ENCODE measurements around the gene PDCD1.
"Not testable (repeated sequence)": the region's sequence is repeated elsewhere in the genome, so short reads cannot be mapped to it uniquely, and the experiment has no call there.

Gene PDCD1

GRCh38 chr2:241858206-241859016, at the start of gene PDCD1:
Gene PDCD1, minus strand, starts transcription at chr2:241858894. Its CDS starts 56 bp downstream, at chr2:241858838.
- no peak for DNase-seq

GRCh38 chr2:241907831-241908230, 49.1 kb upstream of the PDCD1 start:
- not testable (repeated sequence) for DNase-seq

DNA sequence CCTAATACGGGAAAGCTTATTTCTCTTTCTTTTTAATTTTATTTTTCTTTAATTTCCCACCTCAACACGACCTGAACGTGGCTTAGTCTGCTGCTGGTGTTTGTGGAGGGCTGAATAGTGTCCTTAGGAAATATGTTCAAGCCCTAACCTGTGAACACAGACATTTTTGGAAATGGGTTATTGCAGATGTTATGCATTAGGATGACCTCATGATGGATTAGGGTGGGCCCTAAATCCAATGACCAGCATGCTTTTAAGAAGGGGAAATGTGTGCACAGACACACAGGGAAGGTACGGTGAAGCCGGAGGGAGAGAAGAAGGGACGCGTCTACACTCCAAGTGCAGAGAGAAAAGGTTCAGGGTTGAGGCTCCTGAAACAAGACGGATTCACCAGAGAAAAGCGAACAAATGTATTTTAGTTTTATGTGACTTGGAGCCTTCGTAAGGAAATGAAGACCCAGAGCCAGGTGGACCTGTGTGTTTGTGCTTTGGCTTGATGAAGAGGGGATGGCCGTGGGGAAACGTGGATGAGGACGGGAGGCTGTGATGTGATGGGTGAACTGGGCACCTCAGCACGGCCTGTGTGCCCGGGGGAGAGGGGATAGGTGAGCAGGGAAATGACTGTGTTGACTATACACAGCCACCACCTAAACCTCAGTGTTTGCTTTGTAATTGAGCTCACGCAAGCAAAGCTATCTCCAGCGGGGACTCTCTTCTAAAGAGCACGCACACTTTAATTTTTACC, 48.3 kb upstream of the PDCD1 start:
- DNase-seq, result no peak

GRCh38 chr2:241906378-241906770, 47.7 kb upstream of the PDCD1 start:
- DNase-seq, result not testable (repeated sequence)

DNA sequence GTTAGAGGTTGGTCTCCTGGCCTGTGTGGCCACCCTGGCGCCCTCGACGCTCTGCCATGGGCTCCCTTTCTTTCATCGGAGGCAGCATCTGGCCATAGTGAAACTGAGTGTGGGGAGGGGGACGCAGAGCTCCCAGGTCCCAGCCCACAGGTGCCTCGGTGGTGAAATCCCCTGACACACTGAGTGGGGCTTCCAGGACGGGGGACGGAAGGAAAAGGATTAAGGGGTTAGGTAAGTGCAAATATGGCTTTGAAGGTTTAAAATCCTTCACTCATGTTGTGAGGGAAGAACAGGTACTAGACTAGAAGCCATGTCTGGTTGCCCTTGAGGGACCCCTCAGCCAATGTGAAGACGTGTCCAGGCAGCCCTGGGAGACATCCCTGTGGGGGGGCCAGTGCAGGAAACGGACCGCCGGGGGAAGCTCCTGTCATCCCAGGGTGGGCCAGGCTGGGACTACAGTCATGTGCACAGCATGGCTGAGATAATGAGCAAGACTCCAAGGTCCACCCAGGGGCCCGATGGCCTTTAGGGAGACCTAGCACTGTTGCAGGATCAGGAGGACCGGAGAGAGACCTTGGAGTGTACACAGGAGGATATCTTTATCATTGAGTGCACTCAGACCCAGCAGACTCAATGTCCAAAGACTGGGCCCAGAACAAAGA, 47.2 kb upstream of the PDCD1 start:
- no peak for DNase-seq

GRCh38 chr2:241904791-241905710, 46.4 kb upstream of the PDCD1 start:
- DNase-seq, result no peak

GRCh38 chr2:241904011-241904718, 45.5 kb upstream of the PDCD1 start:
- DNase-seq, result no peak

- DNase-seq, result peak; percentile 85
These were observed 44.7 kb upstream of the PDCD1 start for GRCh38 chr2:241903121-241904010.

- no peak for DNase-seq
These were observed 43.8 kb upstream of the PDCD1 start for GRCh38 chr2:241902357-241902991.

GRCh38 chr2:241901500-241902351, 43.0 kb upstream of the PDCD1 start:
- no peak for DNase-seq

- DNase-seq, result no peak
These were observed 42.3 kb upstream of the PDCD1 start for GRCh38 chr2:241901018-241901380.

DNA sequence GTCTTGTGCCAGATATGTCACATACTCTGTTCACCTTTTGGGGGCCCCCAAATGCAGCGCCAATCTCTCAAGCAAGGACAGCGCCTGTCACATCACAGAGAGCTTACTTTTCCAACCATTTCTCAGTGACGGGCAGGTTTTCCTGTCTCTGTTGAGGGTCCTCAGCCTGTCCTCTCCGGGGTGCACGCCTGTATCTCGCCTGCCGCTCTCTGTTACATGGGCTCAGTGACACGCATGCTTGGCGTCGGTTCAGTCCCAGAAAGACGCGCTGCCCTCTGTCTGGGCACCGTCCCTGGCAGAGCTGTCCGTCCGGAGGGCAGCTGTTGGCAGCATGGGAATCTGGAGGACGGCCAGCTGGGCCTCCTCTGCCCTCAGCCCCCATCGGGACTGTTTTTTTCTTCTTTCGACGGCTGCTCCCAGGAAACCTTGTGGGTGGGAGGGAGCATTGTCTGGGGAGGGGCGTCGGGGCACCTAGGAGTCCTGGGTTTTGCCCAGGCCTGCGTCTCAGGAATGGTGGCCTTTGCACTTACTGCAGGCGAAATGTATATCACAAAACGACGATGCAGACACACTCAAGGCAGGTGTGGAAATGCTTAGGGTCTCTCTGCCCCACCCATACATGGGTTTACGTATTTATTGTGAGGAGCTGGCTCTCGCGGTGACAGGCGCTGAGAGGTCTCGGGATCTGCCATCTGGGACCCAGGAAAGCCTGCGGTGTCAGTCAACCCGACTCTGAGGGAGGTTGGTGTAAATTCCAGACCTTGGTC, 41.7 kb upstream of the PDCD1 start:
- no peak for DNase-seq

DNA sequence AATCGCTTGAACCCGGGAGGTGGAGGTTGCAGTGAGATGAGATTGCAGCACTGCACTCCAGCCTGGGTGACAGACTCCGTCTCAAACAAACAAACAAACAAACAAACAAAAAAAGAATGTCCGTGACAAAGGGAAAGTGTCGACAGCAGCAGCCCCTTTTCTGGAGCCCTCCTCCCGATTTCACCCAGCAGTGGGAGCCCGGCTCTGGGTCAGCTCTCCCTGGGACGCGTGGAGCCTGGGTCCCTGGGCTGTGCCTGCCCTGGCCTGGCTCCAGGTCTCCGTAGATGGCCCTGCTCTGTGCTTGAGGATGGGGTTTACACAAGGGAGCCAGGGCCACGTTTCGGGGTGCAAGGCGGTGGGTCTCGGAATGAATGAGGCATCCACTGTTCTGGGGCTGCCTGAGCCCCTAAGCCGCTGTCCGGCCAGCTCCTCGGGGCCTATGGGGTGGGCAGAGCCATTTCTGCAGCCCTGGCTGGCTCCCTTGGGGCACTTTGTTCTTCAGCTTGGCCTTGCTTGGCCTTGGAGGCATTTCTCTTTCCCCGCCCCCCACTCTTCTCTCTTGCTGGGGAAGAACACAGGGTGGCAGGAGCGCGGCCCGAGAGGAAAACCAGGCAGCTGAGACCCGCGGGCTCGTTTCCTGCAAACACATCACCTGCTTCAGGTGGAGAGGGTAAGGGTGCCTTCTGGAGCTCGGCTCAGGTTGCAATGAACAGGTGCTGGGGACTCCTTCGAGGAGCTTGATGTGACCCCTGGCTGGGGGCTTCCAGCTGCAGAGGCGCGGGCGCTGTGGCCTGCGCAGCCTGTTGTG, 40.0 kb upstream of the PDCD1 start:
- no peak for DNase-seq

GRCh38 chr2:241897231-241897916, 38.7 kb upstream of the PDCD1 start:
- DNase-seq, result no peak

DNA sequence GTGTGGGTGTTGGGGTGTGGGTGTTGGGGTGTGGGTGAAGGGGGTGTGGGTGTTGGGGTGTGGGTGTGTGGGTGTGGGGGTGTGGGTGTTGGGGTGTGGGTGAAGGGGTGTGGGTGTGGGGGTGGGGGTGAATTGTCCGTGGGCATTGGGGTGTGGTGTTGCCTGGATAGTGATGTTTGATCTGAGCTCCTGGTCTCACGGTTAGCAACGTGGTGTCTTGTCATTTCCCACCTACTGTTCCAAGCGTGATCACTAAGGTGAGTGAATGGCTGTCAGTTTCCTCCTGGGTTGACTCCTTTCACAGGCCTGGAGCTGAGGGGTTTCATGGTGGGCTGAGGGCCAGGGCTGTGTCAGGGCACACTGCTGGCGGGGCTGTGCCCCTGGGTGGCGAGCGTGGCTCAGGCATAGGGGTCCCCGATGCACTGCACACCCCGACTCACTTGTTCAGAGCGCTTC, 38.1 kb upstream of the PDCD1 start:
- no peak for DNase-seq

GRCh38 chr2:241895712-241896641, 37.3 kb upstream of the PDCD1 start:
- peak; percentile 11 for DNase-seq
